A673 (cell line): Measurements from ENCODE around the gene CSPG4.

Experiments
- EZH2 ChIP-seq: fragments of 200-600 bp; sonication (generic); IDR thresholded peaks from 2 replicates; pipeline ENCODE4 v1.6.1; 2017; ENCODE audit warnings: borderline replicate concordance, low read depth, mild to moderate bottlenecking, mixed read lengths, antibody characterized with exemption, low read length; ENCODE audit not compliant: poor library complexity, severe bottlenecking
- TF ChIP-seq, protein P1 (sequence below): fragments of 300-800, 200-600 bp; sonication (generic); conservative IDR thresholded peaks from 2 replicates; pipeline ENCODE4 v1.5.1; 2017; ENCODE audit warnings: low read depth, mild to moderate bottlenecking, antibody characterized with exemption, low read length, moderate library complexity, mixed read lengths

DNA sequence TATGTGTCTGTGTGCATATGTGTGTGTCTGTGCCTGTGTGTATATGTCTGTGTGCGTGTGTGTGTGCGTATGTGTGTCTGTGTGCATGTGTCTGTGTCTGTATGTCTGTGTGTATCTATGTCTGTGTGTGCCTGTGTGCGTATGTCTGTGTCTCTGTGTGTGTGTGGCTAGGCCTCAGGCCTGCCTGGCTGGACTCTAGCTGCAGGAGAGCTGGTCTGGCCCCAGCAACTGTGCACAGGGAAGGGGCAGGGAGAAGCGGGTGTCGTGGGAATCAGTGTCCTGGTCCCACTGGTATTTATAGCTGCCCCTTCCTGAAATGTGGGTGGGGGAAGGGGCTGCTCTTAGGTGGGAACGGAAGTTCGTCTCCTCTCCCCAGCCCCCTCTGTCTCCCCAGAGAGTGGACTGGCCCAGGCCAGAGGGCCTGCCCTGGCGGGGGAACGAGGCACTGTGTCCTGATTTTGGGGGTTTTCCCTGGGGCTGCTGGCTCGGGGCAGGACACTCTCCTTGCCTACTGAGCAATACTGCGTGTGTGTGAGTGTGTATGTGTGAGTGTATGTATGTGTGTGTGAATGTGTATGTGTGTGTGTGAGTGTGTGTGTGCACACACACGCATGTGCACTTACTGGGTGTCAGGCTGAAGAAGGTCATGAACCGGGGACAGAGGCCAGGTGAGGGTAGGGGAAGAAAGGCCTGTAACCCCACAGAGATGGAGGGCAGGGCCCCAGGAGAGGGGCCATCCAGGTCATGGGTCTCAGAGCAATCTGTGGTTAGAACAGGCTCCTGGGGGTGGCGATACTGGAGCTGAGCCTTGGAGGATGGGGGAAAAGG, 6.6 kb downstream of the CSPG4 start:
- TF ChIP-seq, protein P1, sequence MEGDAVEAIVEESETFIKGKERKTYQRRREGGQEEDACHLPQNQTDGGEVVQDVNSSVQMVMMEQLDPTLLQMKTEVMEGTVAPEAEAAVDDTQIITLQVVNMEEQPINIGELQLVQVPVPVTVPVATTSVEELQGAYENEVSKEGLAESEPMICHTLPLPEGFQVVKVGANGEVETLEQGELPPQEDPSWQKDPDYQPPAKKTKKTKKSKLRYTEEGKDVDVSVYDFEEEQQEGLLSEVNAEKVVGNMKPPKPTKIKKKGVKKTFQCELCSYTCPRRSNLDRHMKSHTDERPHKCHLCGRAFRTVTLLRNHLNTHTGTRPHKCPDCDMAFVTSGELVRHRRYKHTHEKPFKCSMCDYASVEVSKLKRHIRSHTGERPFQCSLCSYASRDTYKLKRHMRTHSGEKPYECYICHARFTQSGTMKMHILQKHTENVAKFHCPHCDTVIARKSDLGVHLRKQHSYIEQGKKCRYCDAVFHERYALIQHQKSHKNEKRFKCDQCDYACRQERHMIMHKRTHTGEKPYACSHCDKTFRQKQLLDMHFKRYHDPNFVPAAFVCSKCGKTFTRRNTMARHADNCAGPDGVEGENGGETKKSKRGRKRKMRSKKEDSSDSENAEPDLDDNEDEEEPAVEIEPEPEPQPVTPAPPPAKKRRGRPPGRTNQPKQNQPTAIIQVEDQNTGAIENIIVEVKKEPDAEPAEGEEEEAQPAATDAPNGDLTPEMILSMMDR, result no peak
- TF ChIP-seq EZH2, result no peak
